Activated CD4-positive, alpha-beta T cell treated with anti-CD3 and anti-CD28 coated beads, Interleukin-10, Interleukin-2, amounts not matched to agents 100 ng/mL and 50 ng/mL, durations not matched to agents 16 hours and 8 hours (primary cell): ENCODE measurements around the gene RAET1G.
"Not testable (repeated sequence)": the region's sequence is repeated elsewhere in the genome, so short reads cannot be mapped to it uniquely, and the experiment has no call there.

ENCODE experiments used
- DNase-seq: peaks from one replicate; pipeline ENCODE4 v3.0.0-alpha.2; 2020

The RAET1G gene, protein sequence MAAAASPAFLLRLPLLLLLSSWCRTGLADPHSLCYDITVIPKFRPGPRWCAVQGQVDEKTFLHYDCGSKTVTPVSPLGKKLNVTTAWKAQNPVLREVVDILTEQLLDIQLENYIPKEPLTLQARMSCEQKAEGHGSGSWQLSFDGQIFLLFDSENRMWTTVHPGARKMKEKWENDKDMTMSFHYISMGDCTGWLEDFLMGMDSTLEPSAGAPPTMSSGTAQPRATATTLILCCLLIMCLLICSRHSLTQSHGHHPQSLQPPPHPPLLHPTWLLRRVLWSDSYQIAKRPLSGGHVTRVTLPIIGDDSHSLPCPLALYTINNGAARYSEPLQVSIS

DNA sequence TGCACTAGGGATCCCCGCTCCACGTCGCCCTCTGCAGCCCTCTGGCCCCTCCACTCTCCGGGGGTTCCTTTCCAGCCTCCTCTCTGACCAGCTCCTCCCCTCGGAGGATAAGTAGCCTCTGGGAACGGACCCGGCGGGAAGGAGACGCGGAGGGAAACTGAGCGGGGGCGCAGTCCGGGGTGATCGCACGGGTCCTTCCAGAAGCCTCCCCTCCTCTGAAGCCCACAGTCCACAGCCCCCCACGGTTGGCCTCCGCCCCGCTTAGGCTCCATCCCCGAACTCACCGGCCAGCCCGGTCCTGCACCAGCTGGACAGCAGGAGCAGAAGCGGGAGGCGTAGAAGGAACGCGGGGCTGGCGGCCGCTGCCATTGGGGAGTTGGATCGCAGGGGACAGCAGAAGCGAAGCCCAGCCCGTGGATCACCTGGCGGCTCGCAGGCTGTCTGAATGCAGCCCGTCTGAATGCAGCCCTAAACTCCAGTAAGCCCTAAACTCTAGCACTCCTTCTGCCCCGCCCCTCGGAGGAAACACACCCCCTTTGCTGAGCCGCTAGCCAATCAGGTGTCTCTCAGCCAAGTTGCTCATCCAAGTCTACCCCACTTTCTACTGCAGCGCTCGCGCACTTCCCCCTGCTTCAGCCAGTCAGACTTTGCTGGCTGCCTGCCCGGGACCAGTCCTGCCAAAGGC is at the start of gene RAET1G:
Gene RAET1G, minus strand, starts transcription at position 480 of the 685 bp plus-strand sequence. Its CDS starts 111 bp downstream, at position 369.
- peak; percentile 84 for DNase-seq

DNA sequence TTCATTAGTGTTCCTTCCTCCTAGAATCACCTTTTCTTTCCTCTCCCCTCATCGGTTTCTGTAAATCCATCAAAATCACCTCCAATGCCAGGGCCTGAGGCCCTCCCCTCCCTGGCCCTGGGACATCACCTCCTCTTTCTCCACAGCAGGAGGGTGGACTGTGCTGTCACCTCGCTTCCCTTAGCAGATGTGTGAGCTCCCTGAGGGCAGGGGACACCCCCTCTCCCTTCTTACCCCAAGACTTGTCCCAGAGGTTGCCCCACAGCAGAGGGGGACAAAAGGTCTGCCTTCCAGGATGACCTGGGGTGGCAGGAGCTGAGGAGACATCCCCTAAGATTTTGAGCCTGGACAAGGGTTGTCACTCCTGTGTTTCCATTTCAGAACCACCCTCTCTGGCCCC is 46.7 kb upstream of the RAET1G start:
- no peak for DNase-seq

DNA sequence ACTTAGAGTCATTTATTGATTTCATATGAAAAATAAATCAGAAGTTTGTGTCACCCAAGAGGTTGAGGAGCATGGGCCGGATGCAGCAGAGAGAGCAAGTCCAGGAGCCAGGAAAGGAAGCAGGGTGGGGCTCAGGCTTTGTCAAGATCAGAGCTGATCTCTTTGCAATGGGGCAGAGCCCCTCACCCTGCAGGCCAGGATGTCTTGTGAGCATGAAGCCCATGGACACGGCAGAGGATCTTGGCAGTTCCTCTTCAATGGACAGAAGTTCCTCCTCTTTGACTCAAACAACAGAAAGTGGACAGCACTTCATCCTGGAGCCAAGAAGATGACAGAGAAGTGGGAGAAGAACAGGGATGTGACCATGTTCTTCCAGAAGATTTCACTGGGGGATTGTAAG is 46.0 kb upstream of the RAET1G start:
- DNase-seq = not testable (repeated sequence)

DNA sequence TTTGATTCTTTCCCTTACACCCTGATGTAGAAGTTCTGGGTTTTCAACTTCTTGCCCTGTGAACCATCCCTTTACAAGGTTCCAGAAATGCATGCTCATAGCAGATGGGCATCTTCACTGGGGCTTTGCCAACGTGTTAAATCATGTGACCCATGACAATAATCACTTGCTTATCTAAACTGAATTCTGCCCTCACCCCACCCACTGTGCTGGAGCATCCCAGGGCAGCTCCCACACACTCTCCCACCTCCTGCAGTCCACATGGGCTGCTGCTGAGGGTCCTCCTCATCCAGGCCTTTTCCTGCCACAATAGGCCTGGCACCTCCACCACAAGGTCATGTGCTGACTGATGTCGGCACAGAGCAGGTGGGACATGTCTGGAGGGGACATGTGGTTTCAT is 45.1 kb upstream of the RAET1G start:
- DNase-seq = not testable (repeated sequence)

DNA sequence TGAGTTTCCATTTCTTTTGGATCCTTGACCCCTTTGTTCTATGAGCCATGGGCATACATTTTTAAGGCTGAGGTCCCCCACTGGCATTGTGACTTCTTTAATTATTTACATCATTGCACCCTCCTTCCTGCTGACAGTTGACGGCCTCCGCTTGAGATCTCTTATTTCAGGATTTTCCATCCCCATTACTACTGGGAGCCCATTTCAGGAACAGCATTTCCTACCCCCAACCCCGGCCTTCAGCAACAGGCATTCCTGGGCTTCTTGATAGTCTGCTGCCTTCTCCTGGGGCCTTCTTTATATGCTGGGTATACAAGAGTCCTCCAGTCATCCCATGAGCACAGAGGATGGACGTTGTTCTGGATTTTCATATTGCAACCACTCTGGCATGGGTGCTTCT is 44.7 kb upstream of the RAET1G start:
- no peak for DNase-seq

DNA sequence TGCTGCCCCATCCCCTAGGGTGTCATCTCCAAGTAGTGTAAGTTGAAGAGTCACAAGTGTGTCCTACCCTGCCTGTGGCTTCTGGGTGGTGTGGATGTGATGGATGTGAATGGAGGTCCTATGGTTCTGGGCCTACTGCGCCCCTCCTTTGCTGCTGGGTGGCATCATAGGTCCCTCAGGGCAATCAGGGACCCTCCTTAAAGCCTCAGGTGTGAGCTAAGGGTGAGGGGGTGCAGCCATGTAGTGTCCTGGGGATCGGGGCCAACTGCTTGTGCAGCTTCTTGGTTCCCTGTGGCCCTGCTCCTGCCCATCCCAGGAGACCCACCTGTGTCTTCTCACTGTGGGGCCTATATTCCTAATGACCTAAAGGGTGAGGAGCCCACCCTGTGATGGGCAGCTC is 43.4 kb upstream of the RAET1G start:
- not testable (repeated sequence) for DNase-seq

DNA sequence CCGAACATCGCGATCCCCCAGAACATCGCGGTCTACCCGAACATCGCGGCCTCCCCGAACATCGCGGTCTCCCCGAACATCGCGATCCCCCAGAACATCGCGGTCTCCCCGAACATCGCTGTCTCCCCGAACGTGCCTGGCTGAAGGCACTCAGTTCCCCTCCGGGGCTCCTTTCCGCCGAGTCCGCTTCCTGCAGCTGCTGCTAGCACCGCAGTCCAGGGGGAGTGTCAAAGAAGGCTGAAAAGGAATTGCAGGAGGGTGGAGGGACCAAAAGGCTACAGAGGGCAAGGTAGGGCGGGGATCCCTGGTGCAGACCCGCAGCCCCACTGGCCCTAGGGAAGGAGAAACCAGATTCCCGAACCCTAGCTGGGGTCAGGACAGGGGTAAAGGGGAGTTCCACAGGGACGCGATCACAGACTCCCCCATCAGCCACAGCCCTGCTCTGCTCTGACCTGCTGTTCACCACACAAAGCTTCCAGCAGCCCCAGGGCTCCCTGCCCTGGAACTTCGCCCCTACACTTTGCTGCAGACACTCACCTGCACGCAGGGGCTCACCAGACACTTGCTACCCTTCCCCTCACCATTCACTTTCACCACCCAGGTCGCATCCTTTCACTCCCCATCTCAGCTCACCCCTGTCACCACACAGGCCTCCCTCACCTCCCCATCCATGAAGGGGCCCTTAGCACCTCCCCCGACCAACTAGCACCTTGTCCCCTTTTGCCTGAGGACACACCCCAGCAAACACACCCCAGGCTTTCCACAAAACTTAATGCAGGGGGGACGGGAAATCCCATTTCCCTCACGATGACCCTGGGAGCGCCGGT is 42.5 kb upstream of the RAET1G start:
- no peak for DNase-seq

DNA sequence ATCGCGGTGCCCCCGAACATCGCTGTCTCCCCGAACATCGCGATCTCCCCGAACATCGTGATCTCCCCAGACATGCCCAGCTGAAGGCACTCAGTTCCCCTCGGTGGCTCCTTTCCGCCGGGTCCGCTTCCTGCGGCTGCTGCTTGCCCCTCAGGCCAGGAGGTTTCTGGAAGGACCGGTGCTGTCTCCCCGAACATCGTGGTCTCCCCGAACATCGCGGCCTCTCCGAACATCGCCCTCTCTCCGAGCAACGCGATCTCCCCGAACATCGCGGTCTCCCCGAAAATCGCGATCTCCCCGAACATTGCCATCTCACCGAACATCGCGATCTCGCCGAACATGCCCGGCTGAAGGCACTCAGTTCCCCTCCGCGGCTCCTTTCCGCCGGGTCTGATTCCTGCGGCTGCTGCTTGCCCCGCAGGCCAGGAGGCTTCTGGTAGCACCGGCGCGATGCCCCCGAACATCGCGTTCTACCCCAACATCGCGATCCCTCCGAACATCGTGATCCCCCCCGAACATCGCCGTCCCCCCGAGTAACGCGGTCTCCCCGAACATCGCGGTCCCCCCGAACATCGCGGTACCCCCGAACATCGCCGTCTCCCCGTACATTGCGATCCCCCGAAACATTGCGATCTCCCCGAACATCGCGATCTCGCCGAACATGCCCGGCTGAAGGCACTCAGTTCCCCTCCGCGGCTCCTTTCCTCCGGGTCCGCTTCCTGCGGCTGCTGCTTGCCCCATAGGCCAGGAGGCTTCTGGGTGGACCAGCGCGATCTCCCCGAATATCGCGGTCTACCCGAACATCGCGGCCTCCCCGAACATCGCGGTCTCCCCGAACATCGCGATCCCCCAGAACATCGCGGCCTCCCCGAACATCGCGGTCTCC is 41.6 kb upstream of the RAET1G start:
- no peak for DNase-seq

DNA sequence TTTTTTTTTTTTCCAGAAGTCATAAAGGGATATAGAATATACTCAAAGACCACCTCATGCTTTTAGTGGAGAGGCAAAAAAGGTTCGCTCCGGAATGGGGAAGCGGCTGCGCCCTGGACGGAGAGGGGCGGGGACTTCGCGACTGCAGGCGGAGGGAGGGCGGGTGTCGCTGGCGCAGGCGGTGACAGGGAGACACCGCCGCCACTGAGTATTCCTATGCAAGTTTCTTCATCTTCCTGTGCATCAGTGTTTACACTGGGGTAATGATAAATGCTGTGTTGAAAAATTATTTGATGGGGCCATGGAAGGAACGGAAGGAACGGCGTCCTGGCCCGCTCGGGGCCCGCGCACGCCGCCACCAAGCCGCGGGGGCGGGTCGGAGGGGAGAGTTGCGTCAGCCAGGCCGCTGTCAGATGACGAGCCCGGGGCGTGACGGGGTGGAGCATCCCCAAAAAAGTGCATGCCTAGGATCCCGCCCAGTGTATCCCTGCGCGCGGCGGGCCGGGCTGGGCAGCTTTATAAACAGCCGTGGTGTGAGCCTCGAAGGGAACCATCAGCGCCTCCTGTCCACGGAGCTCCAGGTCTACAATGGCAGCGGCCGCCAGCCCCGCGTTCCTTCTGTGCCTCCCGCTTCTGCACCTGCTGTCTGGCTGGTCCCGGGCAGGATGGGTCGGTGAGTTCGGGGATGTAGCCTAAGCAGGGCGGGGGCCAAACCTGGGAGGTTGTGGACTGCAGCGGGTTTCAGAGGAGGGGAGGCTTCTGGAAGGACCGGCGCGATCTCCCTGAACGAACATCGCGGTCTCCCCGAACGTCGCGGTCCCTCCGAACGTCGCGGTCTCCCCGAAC is 40.8 kb upstream of the RAET1G start, which contains the start of gene ULBP1:
Gene ULBP1, plus strand, starts transcription at position 482 of the 846 bp plus-strand sequence. Its CDS starts 107 bp downstream, at position 589.
- DNase-seq = peak; percentile 85

DNA sequence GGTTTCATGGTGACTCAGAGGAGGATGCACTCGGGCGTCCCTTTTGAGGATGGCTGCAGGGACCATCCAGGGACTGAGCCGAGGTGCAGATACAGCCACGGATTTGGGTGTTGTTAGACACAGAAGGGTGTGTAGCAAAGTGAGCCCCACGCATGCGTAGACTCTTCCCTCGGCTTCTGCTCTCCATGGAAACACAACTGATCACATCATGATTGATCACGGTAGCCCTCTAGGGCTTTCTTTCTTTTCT is 40.2 kb upstream of the RAET1G start:
- DNase-seq = peak; percentile 60

DNA sequence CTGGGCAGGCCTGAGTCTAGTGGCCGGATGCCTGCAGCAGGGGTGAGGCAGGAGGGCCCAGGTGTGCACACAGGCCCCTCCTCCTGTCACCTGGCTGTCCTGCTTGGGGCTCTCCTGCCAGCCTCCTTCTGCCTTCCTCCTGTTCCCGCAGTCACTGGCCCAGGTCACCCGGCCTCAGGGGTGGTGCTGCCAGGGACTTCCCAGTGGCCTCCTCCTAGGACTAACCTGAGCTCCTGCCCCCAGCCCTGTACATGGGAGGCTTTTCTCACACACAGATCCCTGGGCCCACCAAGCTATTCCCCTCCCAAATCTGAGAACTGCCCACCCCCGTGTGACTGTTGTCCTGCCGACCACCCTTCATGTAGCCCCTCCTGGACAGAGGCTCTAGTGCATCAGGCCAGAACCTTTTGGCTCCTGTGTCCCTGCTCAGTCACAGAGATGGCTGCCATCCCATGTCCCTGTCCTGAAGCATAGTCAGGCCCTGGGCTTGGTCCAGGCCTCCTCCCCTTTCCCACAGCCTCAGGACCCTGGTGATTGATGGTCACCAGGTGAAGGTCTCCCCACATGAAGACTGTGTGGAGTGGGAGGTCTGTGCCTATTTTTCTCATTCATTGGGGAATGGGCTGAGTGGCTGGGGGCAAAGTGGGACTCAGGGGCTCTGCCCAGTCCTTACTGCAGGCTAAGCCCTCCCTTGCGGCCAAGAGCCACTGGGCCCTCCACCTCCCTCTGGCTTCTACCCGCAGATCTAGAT is 39.7 kb upstream of the RAET1G start:
- no peak for DNase-seq

DNA sequence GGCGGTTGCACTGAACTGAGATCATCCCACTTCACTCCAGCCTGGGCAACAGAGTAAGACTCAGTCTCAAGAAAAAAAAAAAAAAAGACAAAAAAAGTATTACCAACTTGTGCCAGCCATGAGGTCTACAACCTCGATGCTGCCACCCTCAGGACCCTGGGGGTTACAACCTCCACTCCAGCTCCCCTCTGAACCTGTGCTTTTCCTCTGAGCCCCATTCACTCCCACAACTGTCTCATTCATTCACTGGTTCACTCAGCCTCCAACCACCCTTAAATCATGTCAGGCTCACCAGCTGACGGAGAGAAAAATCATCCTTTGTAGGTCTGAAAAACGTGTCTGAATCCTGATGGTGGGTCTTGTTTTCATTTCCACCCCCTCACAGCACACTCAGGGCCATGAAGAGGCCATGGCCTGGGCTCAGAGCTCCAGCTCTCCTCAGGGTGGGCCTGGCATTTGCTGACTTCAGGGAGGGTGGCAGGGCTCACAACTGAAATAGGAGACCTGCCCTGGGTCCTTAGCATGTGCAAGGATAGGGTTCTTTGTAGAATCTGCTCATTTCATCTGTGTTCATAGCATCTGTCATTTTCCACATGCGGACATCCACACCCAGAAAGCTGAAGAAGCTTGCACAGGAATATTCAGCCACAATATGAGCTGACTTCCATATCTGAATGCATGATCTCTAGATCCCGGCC is 39.0 kb upstream of the RAET1G start:
- DNase-seq = peak; percentile 57

DNA sequence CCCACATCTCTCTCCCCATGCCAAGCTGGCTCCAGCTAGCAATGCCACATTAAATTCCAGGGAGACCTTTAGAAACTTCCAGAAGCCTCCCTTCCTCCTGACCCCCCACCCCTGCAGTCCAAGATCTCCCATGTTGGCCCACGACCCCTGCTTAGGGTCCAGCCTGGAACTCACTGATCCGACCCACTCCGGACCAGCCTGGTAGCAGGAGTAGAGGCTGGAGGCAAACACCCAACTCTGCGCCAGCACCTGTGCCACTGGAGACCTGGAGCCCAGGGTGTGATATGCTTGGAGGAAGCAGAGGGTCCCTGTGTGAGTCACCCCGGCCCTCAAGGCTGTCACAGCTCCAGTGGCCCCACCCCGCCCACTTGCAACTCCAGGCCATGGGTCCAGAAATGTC is 37.6 kb upstream of the RAET1G start:
- no peak for DNase-seq

DNA sequence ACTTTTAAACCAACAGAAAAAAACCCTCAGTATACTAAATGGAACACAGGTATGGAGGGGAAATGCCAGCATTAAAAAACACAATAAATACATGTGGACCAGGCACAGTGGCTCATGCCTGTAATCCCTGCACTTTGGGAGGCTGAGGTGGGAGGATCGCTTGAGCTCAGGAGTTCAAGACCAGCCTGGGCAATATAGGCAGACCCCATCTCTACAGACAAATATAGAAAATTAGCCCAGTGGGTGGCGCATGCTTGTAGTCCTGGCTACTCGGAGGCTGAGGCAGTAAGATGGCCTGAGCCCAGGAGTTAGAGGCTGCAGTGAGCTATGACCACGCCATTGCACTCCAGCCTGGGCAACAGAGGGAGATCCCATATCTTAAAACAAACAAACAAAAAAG is 36.9 kb upstream of the RAET1G start:
- DNase-seq = not testable (repeated sequence)

DNA sequence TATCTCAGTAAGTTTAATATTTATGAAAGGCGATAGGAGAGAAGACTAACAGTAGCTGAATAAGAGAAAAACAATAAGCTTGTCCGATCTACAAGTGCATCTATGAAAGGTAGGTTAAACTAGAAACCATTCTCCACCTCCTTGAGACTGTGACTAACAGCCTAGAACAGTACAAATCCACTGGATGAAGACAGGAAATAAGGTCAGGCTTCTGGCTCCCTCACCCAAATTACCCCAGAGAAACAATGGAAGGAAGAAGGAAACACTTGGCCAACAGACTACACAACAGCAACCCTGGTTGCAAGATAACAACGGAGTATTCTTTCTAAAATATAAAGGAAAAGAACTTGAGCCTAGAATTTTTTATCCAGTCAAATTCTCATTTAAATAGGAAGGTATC is 35.2 kb upstream of the RAET1G start:
- not testable (repeated sequence) for DNase-seq

DNA sequence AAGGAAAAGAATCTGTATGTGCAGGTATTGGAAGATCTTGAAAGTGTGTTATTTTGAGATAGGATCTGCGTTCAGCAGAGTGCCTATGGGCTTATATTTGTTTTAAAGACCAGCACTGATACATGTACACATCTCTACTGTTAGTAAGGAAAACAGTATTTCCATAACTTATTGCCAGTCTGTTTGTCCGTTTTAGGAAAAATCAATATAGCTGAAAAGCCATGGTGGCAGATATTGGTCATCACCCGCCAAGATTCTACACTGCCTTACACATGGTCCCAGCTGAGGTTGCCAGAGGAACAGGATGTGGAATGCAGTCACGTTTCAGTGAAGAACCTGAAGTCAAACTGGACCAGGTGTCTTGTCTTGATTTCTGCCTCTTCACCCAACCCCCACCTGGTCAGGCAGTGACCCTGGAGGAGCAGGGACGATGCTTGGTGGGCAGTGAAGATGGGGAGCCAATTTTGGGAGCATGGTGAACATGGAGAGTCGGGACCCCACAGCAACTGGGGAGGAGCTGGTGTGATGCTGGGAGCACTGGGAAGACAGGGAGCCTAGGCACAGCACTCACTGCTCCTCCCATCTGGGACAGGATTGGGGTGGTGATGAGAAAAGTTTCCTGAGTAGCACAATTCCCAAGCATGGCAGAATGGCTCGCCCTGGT is 32.9 kb upstream of the RAET1G start:
- not testable (repeated sequence) for DNase-seq

DNA sequence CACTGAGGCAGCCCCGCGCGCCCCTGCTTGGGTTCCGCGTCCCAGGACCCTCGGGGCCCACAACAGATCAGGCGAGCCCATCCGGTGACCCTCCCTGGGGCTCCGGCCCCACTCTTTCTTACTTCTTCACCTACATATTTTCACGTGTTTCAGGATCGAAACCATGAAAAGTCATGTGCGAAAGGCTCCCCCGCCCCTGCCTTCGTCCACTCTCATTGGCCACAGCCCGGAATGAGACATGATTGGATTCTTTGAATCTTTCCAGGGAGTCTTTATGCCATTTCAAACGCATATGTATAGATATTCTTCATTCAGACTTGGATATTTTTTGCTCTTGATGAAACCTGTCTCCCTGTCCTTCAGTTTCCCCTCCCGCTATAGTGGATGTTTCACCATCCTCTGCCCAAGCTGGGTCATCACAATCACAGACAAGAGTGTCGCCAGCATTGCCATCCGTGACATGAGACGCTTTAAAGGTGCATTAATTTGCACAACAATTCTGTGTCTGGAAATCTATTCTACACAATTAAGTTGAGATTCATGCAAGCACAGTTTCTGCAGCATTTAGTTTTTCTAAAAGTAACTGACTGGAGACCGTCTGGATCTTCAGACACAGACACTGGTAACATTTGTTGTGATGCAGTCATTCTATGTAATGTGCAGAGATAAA is 32.2 kb upstream of the RAET1G start:
- DNase-seq = not testable (repeated sequence)

DNA sequence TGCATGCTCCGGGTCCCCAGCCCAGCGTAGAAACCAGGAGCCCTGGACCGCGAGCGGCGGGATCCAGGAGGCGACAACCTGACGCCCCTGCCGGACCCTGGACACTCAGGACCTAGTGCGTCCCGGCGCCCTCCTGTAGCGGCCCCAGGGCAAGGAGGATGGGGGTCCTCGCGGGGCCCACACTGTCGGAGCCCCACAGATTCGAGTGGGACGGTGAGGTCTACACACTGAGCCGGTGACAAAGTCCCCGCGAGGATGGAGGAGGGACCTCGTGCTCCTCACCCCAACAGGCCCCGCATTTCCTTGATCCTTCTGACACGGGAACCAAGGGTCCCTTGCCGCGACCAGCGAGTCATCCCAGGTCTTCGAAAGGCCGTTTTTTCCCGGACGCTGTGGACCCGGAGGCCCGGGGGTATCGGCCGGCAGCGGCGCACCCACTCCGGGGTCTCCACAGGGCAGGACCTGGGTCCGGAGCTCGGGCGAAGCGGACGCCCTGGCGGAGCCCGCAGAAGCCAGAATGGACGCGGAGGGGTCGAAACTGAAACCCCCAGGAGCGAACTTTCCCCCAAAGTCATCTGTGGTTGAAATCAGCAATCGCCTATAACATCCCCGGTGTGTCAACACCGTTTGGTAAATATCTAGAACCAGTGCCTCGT is 31.5 kb upstream of the RAET1G start:
- DNase-seq = not testable (repeated sequence)

DNA sequence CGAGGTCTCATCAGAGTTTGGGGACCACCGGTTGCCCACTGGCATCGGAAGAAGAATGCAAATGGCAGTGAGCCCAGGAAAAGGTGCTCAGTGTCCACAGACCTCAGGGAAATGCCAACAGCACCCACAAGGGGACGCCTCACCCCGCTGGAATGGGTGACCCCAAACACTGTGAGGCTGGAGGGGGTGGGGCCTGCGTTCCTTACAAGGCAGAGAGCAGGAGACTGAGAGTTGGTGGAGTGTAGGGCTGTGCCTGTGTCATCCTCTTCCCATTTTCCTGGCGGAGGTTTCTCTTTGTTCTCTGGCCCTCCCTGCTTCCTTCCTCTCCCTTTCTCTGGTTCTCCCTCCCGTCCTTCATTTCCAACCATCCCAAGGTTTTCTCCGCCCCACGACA is 31.0 kb upstream of the RAET1G start:
- DNase-seq = not testable (repeated sequence)
